Measurements from ENCODE around the gene ABLIM3.

DNA sequence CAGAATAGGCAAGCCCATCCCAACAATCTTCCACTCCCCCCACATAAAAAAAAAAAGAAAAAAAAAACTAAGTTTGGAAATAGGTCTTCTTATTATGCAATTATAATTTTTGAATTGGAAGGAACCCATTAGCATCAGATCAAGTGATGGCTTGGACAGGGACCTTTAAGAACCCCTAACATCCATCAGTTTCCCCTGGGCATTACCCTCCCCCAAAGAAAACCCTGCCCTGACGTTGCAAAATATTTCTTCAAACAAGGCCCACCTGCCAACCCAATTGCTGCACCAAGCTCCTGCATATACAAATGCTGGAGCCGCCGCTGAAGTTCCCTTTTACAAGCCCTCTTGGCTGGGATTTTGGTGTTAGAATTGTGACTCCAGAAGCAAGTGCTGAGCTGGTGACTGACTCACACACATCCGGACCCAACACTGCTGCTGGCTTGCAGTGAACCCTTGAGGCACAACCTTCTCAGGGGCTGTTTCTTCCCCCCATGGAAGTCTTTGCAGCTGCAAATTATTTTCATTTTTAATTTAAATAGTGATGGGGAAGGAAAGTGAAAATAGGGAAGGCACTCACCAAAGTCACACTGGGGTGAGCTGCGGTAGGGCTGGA lies 74.3 kb downstream of the ABLIM3 start:
- TF ChIP-seq POLR2A (IDR thresholded peaks at IDR 0.05; ENCODE audit: low read length) (no peak), GATA1 (IDR thresholded peaks at IDR 0.05; ENCODE audit: low read depth, low read length) (no peak)
